HepG2 (cell line): Measurements from ENCODE around the gene ADAMTS4. TPM values are rescaled to one million over a fixed set of nuclear protein-coding genes. Genes with fewer than 3 reads are reported as not detected.

Source experiments
- GATAD2A ChIP-seq: IDR thresholded peaks from 2 replicates; pipeline ENCODE4 v1.6.1; 2016
- MIER3 ChIP-seq: IDR thresholded peaks from 2 replicates; pipeline ENCODE4 v1.6.1; 2016; ENCODE audit warnings: missing compliant biosample characterization, borderline replicate concordance
- NFKB2 ChIP-seq: sonication (generic); formaldehyde crosslinking; IDR thresholded peaks from 2 replicates; pipeline ENCODE4 v1.4.0; 2020; ENCODE audit warnings: missing genetic modification reagents, borderline replicate concordance
- RCOR2 ChIP-seq: IDR thresholded peaks from 2 replicates; pipeline ENCODE4 v1.6.1; 2016; ENCODE audit warnings: missing biosample characterization, missing genetic modification reagents
- SAP130 ChIP-seq: IDR thresholded peaks from 2 replicates; pipeline ENCODE4 v1.6.1; 2016; ENCODE audit warnings: low read depth
- SIN3B ChIP-seq: fragments of 150-350 bp; IDR thresholded peaks from 2 replicates; pipeline ENCODE4 v1.6.1; 2014; ENCODE audit warnings: low read length
- XRCC5 ChIP-seq: fragments of 200-400 bp; formaldehyde crosslinking; optimal IDR thresholded peaks from 2 replicates; pipeline ENCODE3; 2017; ENCODE audit warnings: mild to moderate bottlenecking, low read length
- ZMYM3 ChIP-seq: sonication (generic); formaldehyde crosslinking; IDR thresholded peaks from 2 replicates; pipeline ENCODE4 v1.5.1; 2020; ENCODE audit warnings: mild to moderate bottlenecking, missing genetic modification reagents
- ZMYM4 ChIP-seq: sonication (generic); formaldehyde crosslinking; IDR thresholded peaks from 2 replicates; pipeline ENCODE4 v1.8.1; 2023; ENCODE audit warnings: mild to moderate bottlenecking, missing genetic modification reagents
- ZNF180 ChIP-seq: sonication (generic); formaldehyde crosslinking; IDR thresholded peaks from 2 replicates; pipeline ENCODE4 v1.4.0; 2020; ENCODE audit warnings: low read depth, missing genetic modification reagents, borderline replicate concordance
- ZNF282 ChIP-seq: fragments of 450-650 bp; IDR thresholded peaks from 2 replicates; pipeline ENCODE4 v1.6.1; 2018; ENCODE audit not compliant: partially characterized antibody
- ZNF343 ChIP-seq: sonication (generic); formaldehyde crosslinking; IDR thresholded peaks from 2 replicates; pipeline ENCODE4 v1.4.0; 2020; ENCODE audit warnings: mild to moderate bottlenecking, missing genetic modification reagents
- ZNF615 ChIP-seq: sonication (generic); formaldehyde crosslinking; IDR thresholded peaks from 2 replicates; pipeline ENCODE4 v1.5.0; 2020; ENCODE audit warnings: mild to moderate bottlenecking, missing genetic modification reagents, borderline replicate concordance
- ZNF746 ChIP-seq: sonication (generic); formaldehyde crosslinking; IDR thresholded peaks from 2 replicates; pipeline ENCODE4 v1.8.0; 2022; ENCODE audit warnings: mild to moderate bottlenecking, missing genetic modification reagents
- ZSCAN30 ChIP-seq: sonication (generic); formaldehyde crosslinking; IDR thresholded peaks from 2 replicates; pipeline ENCODE4 v1.5.0; 2020; ENCODE audit warnings: mild to moderate bottlenecking, missing genetic modification reagents
- ZSCAN5A ChIP-seq: sonication (generic); formaldehyde crosslinking; IDR thresholded peaks from 2 replicates; pipeline ENCODE4 v1.8.0; 2022; ENCODE audit warnings: mild to moderate bottlenecking, missing genetic modification reagents, borderline replicate concordance
- polyA plus RNA-seq, 8 experiments: library from polyadenylated mRNA; depleted of rRNA in 3 of 8; stranded (reverse) in 7 of 8; unstranded in 1 of 8; fragments of >200 nt; fragmentation: Illumina TruSeq in 4 of 8; extraction: Trizol in 4 of 8; gene quantifications; 2 replicates each; pipeline versions ENCODE4 v1.2.1 to v1.2.3, GENCODE V29; 2011 to 2016; ENCODE audit warnings: low read depth in 4 of 8, missing spikeins in 1 of 8, mixed read lengths in 1 of 8; ENCODE audit not compliant: insufficient read depth in 1 of 8
- total RNA-seq, 5 experiments: library from RNA; depleted of rRNA; stranded (reverse); fragments of >200 nt; fragmentation: Illumina TruSeq; extraction: Trizol; gene quantifications; 2 replicates each; pipeline ENCODE4 v1.2.3, GENCODE V29; 2016; ENCODE audit warnings: low read depth in 1 of 5
- TF ChIP-seq, protein P1 (sequence below): sonication (generic); formaldehyde crosslinking; IDR thresholded peaks from 2 replicates; pipeline ENCODE4 v1.4.0; 2020; ENCODE audit warnings: missing genetic modification reagents, borderline replicate concordance
- TF ChIP-seq, protein P2 (sequence below): sonication (generic); formaldehyde crosslinking; IDR thresholded peaks from 2 replicates; pipeline ENCODE4 v1.4.0; 2020; ENCODE audit warnings: missing genetic modification reagents
- TF ChIP-seq, protein P3 (sequence below): sonication (generic); formaldehyde crosslinking; IDR thresholded peaks from 2 replicates; pipeline ENCODE4 v1.5.0; 2020; ENCODE audit warnings: mild to moderate bottlenecking, missing genetic modification reagents
- TF ChIP-seq, protein P4 (sequence below): sonication (generic); formaldehyde crosslinking; conservative IDR thresholded peaks from 2 replicates; pipeline ENCODE4 v1.8.0; 2022; ENCODE audit warnings: low read depth, missing genetic modification reagents
- TF ChIP-seq, protein P5 (sequence below): IDR thresholded peaks from 2 replicates; pipeline ENCODE4 v1.6.1; 2016; ENCODE audit warnings: low read depth, control low read depth
- TF ChIP-seq, protein P6 (sequence below): sonication (generic); formaldehyde crosslinking; IDR thresholded peaks from 2 replicates; pipeline ENCODE4 v1.5.1; 2020; ENCODE audit warnings: missing genetic modification reagents, mild to moderate bottlenecking, borderline replicate concordance

Gene ADAMTS4
- total and polyA plus RNA-seq, 2 of the 13 experiments (the other 11 are each of a cell fraction or from before 2014, with no cell fraction given), result 0.51 to 1.7 TPM

DNA sequence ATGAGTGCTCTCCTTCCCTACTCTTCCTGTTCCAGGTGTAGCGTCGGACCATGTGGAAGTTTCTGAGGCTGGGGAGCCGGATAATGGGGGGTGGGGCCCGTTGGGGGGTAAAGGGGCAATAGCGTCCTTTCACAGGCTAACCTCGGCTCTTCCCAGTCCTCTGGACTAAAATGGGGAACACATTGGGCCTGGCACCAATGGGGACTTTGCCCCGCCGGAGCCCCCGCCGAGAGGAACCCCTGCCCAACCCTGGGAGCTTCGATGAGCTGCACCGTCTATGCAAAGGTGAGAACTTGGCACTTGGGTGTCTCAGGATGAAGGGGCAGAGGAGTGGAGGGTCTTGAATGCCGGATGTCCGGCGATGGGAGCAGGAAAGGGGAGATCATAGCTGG, 27.5 kb upstream of the ADAMTS4 start (continued):
- TF ChIP-seq, protein P1, sequence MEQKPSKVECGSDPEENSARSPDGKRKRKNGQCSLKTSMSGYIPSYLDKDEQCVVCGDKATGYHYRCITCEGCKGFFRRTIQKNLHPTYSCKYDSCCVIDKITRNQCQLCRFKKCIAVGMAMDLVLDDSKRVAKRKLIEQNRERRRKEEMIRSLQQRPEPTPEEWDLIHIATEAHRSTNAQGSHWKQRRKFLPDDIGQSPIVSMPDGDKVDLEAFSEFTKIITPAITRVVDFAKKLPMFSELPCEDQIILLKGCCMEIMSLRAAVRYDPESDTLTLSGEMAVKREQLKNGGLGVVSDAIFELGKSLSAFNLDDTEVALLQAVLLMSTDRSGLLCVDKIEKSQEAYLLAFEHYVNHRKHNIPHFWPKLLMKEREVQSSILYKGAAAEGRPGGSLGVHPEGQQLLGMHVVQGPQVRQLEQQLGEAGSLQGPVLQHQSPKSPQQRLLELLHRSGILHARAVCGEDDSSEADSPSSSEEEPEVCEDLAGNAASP (CRISPR knock-in tag), result no peak
- TF ChIP-seq XRCC5 (no peak), MIER3 (CRISPR knock-in tag) (no peak), ZNF746 (no peak), ZSCAN5A (no peak), GATAD2A (CRISPR knock-in tag) (no peak), ZMYM3 (no peak), NFKB2 (0 out of 2 replicates have a peak, but pooled peaks have one; percentile 33), ZNF180 (no peak), ZNF615 (CRISPR knock-in tag) (no peak), ZSCAN30 (no peak), ZNF282 (no peak), ZNF343 (CRISPR knock-in tag) (no peak), SAP130 (no peak), RCOR2 (CRISPR knock-in tag) (no peak), ZMYM4 (CRISPR knock-in tag) (no peak), SIN3B (no peak)
- TF ChIP-seq, protein P2, sequence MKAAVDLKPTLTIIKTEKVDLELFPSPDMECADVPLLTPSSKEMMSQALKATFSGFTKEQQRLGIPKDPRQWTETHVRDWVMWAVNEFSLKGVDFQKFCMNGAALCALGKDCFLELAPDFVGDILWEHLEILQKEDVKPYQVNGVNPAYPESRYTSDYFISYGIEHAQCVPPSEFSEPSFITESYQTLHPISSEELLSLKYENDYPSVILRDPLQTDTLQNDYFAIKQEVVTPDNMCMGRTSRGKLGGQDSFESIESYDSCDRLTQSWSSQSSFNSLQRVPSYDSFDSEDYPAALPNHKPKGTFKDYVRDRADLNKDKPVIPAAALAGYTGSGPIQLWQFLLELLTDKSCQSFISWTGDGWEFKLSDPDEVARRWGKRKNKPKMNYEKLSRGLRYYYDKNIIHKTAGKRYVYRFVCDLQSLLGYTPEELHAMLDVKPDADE, result no peak
- TF ChIP-seq, protein P3, sequence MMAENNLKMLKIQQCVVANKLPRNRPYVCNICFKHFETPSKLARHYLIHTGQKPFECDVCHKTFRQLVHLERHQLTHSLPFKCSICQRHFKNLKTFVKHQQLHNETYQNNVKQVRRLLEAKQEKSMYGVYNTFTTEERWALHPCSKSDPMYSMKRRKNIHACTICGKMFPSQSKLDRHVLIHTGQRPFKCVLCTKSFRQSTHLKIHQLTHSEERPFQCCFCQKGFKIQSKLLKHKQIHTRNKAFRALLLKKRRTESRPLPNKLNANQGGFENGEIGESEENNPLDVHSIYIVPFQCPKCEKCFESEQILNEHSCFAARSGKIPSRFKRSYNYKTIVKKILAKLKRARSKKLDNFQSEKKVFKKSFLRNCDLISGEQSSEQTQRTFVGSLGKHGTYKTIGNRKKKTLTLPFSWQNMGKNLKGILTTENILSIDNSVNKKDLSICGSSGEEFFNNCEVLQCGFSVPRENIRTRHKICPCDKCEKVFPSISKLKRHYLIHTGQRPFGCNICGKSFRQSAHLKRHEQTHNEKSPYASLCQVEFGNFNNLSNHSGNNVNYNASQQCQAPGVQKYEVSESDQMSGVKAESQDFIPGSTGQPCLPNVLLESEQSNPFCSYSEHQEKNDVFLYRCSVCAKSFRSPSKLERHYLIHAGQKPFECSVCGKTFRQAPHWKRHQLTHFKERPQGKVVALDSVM (CRISPR knock-in tag), result no peak
- TF ChIP-seq, protein P4, sequence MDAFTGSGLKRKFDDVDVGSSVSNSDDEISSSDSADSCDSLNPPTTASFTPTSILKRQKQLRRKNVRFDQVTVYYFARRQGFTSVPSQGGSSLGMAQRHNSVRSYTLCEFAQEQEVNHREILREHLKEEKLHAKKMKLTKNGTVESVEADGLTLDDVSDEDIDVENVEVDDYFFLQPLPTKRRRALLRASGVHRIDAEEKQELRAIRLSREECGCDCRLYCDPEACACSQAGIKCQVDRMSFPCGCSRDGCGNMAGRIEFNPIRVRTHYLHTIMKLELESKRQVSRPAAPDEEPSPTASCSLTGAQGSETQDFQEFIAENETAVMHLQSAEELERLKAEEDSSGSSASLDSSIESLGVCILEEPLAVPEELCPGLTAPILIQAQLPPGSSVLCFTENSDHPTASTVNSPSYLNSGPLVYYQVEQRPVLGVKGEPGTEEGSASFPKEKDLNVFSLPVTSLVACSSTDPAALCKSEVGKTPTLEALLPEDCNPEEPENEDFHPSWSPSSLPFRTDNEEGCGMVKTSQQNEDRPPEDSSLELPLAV (CRISPR knock-in tag), result no peak
- TF ChIP-seq, protein P5, sequence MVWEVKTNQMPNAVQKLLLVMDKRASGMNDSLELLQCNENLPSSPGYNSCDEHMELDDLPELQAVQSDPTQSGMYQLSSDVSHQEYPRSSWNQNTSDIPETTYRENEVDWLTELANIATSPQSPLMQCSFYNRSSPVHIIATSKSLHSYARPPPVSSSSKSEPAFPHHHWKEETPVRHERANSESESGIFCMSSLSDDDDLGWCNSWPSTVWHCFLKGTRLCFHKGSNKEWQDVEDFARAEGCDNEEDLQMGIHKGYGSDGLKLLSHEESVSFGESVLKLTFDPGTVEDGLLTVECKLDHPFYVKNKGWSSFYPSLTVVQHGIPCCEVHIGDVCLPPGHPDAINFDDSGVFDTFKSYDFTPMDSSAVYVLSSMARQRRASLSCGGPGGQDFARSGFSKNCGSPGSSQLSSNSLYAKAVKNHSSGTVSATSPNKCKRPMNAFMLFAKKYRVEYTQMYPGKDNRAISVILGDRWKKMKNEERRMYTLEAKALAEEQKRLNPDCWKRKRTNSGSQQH (CRISPR knock-in tag), result 0 out of 2 replicates have a peak, but pooled peaks have one; percentile 23
- TF ChIP-seq, protein P6, sequence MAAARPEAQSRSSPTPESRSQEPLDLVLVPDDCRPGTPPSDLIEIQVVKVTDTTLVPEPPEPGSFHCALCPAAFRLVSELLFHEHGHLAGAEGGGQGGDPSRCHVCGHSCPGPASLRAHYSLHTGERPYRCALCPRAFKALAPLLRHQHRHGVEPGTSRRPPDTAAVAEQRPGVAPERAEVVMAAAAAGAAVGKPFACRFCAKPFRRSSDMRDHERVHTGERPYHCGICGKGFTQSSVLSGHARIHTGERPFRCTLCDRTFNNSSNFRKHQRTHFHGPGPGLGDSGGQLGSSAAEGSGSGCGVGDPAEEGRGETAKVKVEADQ, result no peak
